ENCODE results near the gene RNF212B. TPM values are rescaled to one million over a fixed set of nuclear protein-coding genes. Genes with fewer than 3 reads are reported as not detected.
A peak's percentile ranks its signal among the peaks of the same experiment; 100 is the strongest.

RNF212B gene
- total and polyA plus RNA-seq, 2 of the 13 experiments (the other 11 are each of a cell fraction or from before 2014, with no cell fraction given), result 0.05 TPM; not detected in 1

DNA sequence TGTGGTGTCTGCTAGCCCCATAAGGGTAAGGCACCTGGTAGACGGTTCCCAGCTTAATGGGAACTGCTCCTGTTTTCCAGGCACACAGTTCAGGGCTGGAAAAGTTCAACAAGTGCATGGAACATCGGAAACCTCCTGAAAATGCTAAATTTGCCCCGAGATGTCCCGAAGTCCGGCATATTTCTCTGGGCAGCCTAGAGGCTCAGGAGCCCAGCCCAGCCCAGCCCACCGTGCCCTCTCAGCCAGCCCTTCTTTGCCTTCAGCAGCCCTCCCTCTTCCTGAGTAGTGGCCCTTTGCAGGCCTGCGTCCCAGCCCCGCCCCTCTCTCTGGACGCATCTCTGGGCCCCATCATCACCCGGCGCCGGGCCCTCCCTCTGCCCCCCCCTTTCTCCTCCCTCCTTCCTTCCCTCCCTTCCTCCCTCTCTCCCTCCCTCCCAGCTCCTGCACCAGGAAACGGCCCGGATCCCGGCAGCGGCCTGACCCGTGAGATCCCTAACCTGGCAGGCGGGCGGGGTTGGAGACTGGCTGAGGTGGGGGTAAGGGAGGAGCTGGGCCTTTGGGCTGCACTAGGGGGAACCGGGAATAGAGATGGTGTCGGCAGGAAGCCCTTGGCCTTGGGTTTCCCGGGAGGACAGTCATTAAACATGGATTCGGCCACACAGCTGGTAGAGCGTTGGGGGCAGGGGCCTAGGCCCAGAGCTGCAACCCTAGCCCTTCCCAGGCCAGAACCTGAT, 68.8 kb downstream of the RNF212B start, which contains the start of gene BCL2L2 (continued):
- TF ChIP-seq KDM3A (CRISPR knock-in tag; IDR thresholded peaks at IDR 0.05; ENCODE audit: low read depth) (peak; percentile 92), ZNF7 (CRISPR knock-in tag; IDR thresholded peaks at IDR 0.05) (no peak), SNRNP70 (IDR thresholded peaks at IDR 0.05; ENCODE audit: low read depth, low read length) (no peak), ZNF121 (CRISPR knock-in tag; IDR thresholded peaks at IDR 0.05) (no peak), MBD4 (IDR thresholded peaks at IDR 0.05; ENCODE audit: borderline replicate concordance, low read length) (no peak), ZNF703 (CRISPR knock-in tag; IDR thresholded peaks at IDR 0.05; ENCODE audit: borderline replicate concordance) (no peak), MBNL3 (CRISPR knock-in tag; conservative IDR thresholded peaks at IDR 0.05) (no peak), DR1 (CRISPR knock-in tag; IDR thresholded peaks at IDR 0.05) (peak; percentile 92; the same call in 1 of the 2 replicates), HNRNPL (IDR thresholded peaks at IDR 0.05; ENCODE audit: low read depth, low read length) (peak; percentile 88), GTF2F1 (IDR thresholded peaks at IDR 0.05; ENCODE audit: low read length) (peak; percentile 84)
- TF ChIP-seq, protein P1, sequence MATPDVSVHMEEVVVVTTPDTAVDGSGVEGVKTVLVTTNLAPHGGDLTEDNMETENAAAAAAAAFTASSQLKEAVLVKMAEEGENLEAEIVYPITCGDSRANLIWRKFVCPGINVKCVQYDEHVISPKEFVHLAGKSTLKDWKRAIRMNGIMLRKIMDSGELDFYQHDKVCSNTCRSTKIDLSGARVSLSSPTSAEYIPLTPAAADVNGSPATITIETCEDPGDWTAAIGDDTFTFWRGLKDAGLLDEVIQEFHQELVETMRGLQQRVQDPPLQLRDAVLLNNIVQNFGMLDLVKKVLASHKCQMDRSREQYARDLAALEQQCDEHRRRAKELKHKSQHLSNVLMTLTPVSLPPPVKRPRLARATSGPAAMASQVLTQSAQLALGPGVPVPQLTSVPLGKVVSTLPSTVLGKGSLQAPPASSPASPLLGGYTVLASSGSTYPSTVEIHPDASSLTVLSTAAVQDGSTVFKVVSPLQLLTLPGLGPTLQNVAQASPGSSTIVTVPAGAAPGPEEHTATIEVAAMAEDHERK (CRISPR knock-in tag; IDR thresholded peaks at IDR 0.05; ENCODE audit: low read depth), result peak; percentile 69; the same call in 1 of the 2 replicates
- TF ChIP-seq, protein P2, sequence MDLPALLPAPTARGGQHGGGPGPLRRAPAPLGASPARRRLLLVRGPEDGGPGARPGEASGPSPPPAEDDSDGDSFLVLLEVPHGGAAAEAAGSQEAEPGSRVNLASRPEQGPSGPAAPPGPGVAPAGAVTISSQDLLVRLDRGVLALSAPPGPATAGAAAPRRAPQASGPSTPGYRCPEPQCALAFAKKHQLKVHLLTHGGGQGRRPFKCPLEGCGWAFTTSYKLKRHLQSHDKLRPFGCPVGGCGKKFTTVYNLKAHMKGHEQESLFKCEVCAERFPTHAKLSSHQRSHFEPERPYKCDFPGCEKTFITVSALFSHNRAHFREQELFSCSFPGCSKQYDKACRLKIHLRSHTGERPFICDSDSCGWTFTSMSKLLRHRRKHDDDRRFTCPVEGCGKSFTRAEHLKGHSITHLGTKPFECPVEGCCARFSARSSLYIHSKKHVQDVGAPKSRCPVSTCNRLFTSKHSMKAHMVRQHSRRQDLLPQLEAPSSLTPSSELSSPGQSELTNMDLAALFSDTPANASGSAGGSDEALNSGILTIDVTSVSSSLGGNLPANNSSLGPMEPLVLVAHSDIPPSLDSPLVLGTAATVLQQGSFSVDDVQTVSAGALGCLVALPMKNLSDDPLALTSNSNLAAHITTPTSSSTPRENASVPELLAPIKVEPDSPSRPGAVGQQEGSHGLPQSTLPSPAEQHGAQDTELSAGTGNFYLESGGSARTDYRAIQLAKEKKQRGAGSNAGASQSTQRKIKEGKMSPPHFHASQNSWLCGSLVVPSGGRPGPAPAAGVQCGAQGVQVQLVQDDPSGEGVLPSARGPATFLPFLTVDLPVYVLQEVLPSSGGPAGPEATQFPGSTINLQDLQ (CRISPR knock-in tag; IDR thresholded peaks at IDR 0.05), result no peak
- TF ChIP-seq, protein P3, sequence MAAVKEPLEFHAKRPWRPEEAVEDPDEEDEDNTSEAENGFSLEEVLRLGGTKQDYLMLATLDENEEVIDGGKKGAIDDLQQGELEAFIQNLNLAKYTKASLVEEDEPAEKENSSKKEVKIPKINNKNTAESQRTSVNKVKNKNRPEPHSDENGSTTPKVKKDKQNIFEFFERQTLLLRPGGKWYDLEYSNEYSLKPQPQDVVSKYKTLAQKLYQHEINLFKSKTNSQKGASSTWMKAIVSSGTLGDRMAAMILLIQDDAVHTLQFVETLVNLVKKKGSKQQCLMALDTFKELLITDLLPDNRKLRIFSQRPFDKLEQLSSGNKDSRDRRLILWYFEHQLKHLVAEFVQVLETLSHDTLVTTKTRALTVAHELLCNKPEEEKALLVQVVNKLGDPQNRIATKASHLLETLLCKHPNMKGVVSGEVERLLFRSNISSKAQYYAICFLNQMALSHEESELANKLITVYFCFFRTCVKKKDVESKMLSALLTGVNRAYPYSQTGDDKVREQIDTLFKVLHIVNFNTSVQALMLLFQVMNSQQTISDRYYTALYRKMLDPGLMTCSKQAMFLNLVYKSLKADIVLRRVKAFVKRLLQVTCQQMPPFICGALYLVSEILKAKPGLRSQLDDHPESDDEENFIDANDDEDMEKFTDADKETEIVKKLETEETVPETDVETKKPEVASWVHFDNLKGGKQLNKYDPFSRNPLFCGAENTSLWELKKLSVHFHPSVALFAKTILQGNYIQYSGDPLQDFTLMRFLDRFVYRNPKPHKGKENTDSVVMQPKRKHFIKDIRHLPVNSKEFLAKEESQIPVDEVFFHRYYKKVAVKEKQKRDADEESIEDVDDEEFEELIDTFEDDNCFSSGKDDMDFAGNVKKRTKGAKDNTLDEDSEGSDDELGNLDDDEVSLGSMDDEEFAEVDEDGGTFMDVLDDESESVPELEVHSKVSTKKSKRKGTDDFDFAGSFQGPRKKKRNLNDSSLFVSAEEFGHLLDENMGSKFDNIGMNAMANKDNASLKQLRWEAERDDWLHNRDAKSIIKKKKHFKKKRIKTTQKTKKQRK (IDR thresholded peaks at IDR 0.05; ENCODE audit: low read length), result no peak
- TF ChIP-seq, protein P4, sequence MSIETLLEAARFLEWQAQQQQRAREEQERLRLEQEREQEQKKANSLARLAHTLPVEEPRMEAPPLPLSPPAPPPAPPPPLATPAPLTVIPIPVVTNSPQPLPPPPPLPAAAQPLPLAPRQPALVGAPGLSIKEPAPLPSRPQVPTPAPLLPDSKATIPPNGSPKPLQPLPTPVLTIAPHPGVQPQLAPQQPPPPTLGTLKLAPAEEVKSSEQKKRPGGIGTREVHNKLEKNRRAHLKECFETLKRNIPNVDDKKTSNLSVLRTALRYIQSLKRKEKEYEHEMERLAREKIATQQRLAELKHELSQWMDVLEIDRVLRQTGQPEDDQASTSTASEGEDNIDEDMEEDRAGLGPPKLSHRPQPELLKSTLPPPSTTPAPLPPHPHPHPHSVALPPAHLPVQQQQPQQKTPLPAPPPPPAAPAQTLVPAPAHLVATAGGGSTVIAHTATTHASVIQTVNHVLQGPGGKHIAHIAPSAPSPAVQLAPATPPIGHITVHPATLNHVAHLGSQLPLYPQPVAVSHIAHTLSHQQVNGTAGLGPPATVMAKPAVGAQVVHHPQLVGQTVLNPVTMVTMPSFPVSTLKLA (IDR thresholded peaks at IDR 0.05), result peak; percentile 62
- TF ChIP-seq, protein P5, sequence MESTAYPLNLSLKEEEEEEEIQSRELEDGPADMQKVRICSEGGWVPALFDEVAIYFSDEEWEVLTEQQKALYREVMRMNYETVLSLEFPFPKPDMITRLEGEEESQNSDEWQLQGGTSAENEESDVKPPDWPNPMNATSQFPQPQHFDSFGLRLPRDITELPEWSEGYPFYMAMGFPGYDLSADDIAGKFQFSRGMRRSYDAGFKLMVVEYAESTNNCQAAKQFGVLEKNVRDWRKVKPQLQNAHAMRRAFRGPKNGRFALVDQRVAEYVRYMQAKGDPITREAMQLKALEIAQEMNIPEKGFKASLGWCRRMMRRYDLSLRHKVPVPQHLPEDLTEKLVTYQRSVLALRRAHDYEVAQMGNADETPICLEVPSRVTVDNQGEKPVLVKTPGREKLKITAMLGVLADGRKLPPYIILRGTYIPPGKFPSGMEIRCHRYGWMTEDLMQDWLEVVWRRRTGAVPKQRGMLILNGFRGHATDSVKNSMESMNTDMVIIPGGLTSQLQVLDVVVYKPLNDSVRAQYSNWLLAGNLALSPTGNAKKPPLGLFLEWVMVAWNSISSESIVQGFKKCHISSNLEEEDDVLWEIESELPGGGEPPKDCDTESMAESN (CRISPR knock-in tag; conservative IDR thresholded peaks at IDR 0.05), result peak; percentile 89; the same call in 1 of the 2 replicates

Measured in HepG2 (cell line).